Muscle of back (tissue), 11 donors: ENCODE results near the gene ZNF598. TPM values are rescaled to one million over a fixed set of nuclear protein-coding genes. Genes with fewer than 3 reads are reported as not detected.
"Not testable (repeated sequence)": the region's sequence is repeated elsewhere in the genome, so short reads cannot be mapped to it uniquely, and the experiment has no call there.

Experiments used
- DNase-seq, 3 donors: peaks; one replicate each; pipeline versions ENCODE4 v3.0.0 to v3.0.0-alpha.2; 2013
- polyA plus RNA-seq, 10 donors: library from polyadenylated mRNA; unstranded; fragments of 120-200 nt; gene quantifications; one replicate each; pipeline ENCODE4 v1.2.1, GENCODE V29; 2013; ENCODE audit not compliant: insufficient read length in 10 of 10

ZNF598 gene
- polyA plus RNA-seq, 10 donors, result 13.7 to 25.1 (median 18.8) TPM

- no peak for DNase-seq
Observed at GRCh38 chr16:1978476-1979120, 31.0 kb downstream of the ZNF598 start.

GRCh38 chr16:1977875-1978268, 31.7 kb downstream of the ZNF598 start:
- DNase-seq, result no peak

- DNase-seq, result no peak
Observed at GRCh38 chr16:1976951-1977874, 32.4 kb downstream of the ZNF598 start.

- DNase-seq, result no peak
Observed at GRCh38 chr16:1976216-1976520, 33.5 kb downstream of the ZNF598 start.

GRCh38 chr16:1975432-1976215, 34.0 kb downstream of the ZNF598 start:
- DNase-seq, result no peak

- DNase-seq, result no peak
Observed at GRCh38 chr16:1974157-1975070, 35.2 kb downstream of the ZNF598 start.

- no peak for DNase-seq
Observed at GRCh38 chr16:1973461-1974156, 36.0 kb downstream of the ZNF598 start.

- DNase-seq, result no peak
Observed at GRCh38 chr16:1972490-1972877, 37.1 kb downstream of the ZNF598 start.

GRCh38 chr16:1971796-1972489, 37.7 kb downstream of the ZNF598 start, which contains the start of gene TBL3:
TBL3 (plus strand) TSS chr16:1972053; CDS start chr16:1972165, 112 bp downstream.
- DNase-seq, result peak; percentile 95 to 98 (median 97)

- DNase-seq, result no peak
Observed at GRCh38 chr16:1968146-1968953, 41.3 kb downstream of the ZNF598 start.

GRCh38 chr16:1966460-1966859, 43.2 kb downstream of the ZNF598 start, which contains the start of gene RNF151:
RNF151 (plus strand) TSS chr16:1966856; CDS start chr16:1966882, 26 bp downstream.
- DNase-seq, result no peak

GRCh38 chr16:1965396-1966001, 44.1 kb downstream of the ZNF598 start:
- no peak for DNase-seq

GRCh38 chr16:1964506-1965395, 44.9 kb downstream of the ZNF598 start, which contains the start of gene RPS2:
RPS2 (minus strand) TSS chr16:1964826; CDS start chr16:1964625, 201 bp downstream.
- peak; percentile 99 for DNase-seq

GRCh38 chr16:1963806-1964505, 45.7 kb downstream of the ZNF598 start:
- peak in 1 of 3 donors; percentile 59 for DNase-seq

GRCh38 chr16:1962161-1963153, 47.2 kb downstream of the ZNF598 start:
- not testable (repeated sequence) for DNase-seq
